ENCODE data around the gene WWOX.

DNA sequence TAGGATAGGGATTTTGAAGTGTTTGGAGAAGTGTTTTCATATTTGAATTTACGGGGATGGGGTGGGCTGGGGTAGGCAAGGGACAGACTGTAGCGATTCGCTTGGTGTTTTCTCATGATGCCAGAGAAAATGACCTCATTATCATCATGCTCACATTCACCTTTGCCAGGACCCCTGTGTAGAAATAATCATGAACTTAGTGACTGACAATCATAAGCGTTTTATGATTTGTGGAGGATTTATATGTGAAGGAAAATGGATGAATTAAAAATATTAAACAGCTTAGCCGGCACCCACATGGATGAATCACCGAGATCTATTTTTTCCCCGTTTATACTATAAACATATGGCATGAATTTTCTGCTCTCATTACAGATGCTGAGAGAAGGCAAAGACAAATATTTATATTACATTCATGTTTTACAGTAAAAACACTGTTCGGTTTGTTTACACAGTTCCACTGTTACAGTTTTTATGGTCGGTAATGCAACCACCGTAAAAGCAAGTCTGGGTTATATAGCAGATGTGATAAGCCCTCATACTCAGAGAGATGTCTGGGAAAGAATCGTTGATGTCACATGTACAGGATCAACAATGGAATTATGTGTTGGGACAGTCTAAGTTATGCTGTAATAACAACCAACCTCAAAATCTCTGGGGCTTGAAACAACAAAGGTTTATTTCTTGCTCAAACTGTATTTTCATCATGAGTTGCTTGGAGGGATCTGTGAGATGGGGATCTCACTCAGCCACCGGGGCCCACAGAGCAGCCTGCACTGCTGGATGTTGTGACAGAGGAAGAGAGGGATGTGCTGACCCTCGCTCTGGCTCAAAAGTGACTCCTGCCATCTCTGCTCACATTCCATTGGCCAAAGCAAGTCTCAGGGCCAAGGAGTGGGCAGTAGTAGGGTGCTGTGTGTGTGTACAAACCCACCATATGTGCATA is 85.1 kb downstream of the WWOX start:
- TF ChIP-seq, protein P1, sequence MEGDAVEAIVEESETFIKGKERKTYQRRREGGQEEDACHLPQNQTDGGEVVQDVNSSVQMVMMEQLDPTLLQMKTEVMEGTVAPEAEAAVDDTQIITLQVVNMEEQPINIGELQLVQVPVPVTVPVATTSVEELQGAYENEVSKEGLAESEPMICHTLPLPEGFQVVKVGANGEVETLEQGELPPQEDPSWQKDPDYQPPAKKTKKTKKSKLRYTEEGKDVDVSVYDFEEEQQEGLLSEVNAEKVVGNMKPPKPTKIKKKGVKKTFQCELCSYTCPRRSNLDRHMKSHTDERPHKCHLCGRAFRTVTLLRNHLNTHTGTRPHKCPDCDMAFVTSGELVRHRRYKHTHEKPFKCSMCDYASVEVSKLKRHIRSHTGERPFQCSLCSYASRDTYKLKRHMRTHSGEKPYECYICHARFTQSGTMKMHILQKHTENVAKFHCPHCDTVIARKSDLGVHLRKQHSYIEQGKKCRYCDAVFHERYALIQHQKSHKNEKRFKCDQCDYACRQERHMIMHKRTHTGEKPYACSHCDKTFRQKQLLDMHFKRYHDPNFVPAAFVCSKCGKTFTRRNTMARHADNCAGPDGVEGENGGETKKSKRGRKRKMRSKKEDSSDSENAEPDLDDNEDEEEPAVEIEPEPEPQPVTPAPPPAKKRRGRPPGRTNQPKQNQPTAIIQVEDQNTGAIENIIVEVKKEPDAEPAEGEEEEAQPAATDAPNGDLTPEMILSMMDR (IDR thresholded peaks at IDR 0.05) = no peak
- TF ChIP-seq POLR2A (IDR thresholded peaks at IDR 0.05) = no peak
